Measurements from ENCODE around the gene SIGLEC12. TPM values are rescaled to one million over a fixed set of nuclear protein-coding genes. Genes with fewer than 3 reads are reported as not detected.
"Not testable (repeated sequence)": the region's sequence is repeated elsewhere in the genome, so short reads cannot be mapped to it uniquely, and the experiment has no call there.

Gene SIGLEC12
- total RNA-seq, 1 donor from 2014 or later, result not detected

DNA sequence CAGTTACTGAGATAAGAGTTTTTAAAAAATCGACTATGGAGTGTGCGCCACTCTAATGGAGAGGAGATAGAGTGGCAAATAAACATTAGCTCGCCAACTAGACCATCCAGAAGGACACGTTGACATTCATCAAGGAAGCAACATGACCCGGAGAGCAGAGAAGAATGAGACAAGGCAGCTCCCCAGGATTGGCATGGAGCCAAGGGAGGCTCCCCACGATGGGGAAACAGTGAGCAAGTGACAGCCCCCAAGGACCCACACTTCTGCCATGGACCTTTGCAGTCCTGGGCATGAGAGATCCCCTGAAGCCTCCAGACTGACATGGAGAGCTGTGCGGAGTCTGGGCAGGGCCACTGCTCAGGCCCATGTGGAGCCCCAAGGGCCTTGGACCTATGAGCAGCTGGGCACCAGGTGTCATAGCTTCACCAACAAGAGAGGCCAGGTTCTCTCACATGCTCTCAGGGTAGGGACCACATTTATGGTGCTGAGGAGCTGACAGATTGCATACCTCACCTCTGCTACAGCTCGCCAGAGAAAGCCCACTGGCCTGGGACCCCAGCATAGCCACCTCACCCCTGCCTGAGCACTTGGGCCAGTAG, 23.2 kb upstream of the SIGLEC12 start:
- DNase-seq (ENCODE audit: low read depth), result no peak

- no peak for DNase-seq (ENCODE audit: low read depth)
These were observed 20.2 kb upstream of the SIGLEC12 start for GRCh38 chr19:51521781-51522180.

DNA sequence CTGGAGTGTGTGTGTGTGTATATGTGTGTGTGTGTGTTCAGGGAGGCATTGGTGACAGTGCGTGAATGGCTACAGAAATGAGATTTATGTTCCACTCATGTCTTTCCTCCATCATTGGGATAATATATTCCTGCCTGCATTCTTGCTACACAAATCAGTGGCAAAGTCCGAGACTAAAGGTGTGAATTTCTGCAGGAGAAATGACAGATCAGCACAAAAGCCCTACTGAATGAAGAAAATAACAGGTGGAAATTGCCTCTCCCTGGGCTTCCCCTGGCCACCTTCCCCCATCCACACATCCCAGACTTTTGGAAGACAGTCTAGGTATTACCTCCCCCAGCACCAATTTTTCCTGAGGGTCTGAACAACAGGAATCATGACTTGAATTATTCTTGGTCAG, 19.8 kb upstream of the SIGLEC12 start:
- no peak for DNase-seq (ENCODE audit: low read depth)

DNA sequence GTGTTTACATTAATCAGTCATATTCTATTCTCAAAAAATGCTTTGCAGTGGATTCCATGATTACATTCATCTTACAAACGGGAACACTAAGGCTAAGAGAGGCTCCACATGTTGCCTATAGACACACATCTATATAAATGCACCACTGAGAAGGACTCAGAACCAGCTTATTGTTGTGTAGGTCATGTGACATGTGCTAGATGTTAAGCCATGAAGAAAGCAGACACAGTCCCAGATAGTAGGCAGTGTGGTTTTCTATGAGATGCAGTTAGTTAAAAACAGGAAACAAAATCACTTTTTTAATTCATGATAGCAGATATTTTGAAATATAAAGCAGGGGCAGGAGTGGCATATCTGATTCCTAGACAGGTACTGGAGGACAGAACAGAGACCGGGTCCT, 19.1 kb upstream of the SIGLEC12 start:
- DNase-seq (ENCODE audit: low read depth), result no peak

- DNase-seq (ENCODE audit: low read depth), result peak; percentile 67
These were observed 13.4 kb upstream of the SIGLEC12 start for GRCh38 chr19:51514866-51515481.

DNA sequence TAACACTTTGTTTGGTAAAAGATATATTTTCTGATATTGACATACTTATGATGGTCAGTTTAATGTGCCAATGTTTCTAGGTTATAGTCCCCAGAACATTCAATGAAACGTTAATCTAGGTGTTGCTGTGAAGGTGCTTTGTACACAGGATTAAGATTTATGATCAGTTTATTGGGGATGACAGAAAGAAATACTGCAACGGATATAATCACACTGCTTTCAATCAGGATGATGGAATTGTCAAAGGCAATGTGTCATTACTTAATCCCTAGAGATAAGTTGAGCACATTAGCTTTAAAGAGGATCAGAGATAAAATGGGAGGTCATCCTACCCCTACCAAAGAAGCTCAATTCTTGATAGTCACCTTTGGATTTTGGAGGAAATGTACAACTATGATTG, 12.4 kb upstream of the SIGLEC12 start:
- no peak for DNase-seq (ENCODE audit: low read depth)

- DNase-seq (ENCODE audit: low read depth), result peak; percentile 9
These were observed 9.8 kb upstream of the SIGLEC12 start for GRCh38 chr19:51511353-51511752.

DNA sequence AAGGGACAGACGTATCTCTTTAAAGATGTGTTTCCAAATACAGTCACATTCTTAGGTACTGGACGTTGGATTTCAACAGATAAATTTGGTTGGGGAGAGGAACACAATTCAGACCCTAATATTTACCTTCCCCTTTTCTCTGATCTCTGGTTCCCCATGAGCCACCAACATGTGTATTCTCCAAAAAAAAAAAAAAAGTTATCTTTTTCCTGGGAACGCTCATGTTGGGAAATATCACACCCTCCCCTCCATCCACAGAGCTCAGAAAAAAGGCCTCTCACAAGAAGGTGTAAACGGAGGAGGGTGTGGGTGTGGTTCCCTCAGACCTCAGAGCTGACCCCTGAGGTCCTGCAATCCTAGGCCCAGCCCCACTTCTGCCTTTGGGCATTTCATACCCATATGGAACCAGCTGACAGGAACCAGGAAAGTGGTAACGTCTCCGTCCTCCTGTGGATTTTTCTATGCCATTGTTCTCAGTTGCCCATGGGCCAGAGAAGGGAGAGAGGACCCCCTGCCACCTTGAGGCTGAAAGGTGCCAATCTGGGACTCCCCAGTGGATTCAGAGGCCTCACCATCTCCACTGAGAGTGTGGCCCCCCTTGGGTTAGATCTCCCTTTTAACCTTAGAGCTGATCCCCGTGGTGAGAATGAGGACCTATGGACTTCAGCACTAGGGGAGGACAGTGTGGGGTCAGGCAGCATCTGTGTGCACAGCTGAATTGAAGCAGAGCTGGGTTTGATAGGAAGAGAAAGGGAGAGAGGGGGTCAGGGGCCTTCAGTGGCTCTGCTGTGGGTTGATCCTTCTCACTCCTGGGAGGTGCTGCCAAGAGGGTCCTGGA, 8.4 kb upstream of the SIGLEC12 start:
- no peak for DNase-seq (ENCODE audit: low read depth)

GRCh38 chr19:51508059-51508733, 6.6 kb upstream of the SIGLEC12 start:
- no peak for DNase-seq (ENCODE audit: low read depth)

- no peak for DNase-seq (ENCODE audit: low read depth)
These were observed 6.0 kb upstream of the SIGLEC12 start for GRCh38 chr19:51507640-51508058.

GRCh38 chr19:51507192-51507591, 5.6 kb upstream of the SIGLEC12 start:
- no peak for DNase-seq (ENCODE audit: low read depth)

DNA sequence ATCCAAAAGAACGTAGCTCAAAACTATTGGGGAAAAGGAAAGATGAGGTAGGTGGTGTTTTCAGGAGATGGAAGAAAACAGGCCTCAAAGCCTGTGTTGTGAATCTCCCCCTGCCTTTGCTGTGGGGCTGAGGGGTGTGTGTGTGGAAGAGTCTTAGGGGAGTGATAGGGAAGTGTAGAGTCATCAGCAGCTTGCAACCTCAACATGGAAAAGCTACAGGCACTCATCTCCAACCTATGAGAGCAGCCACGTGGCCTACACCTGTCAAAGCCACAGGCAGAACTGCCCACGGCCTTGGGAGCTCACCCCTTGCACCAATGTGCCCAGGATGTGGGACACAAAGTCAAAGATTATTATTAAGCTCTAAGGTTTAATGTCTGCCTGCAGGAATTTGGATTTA, 4.3 kb upstream of the SIGLEC12 start:
- DNase-seq (ENCODE audit: low read depth), result no peak

GRCh38 chr19:51503896-51504295, 2.3 kb upstream of the SIGLEC12 start:
- DNase-seq (ENCODE audit: low read depth), result no peak

- no peak for DNase-seq (ENCODE audit: low read depth)
These were observed 1.8 kb upstream of the SIGLEC12 start for GRCh38 chr19:51503286-51503817.

DNA sequence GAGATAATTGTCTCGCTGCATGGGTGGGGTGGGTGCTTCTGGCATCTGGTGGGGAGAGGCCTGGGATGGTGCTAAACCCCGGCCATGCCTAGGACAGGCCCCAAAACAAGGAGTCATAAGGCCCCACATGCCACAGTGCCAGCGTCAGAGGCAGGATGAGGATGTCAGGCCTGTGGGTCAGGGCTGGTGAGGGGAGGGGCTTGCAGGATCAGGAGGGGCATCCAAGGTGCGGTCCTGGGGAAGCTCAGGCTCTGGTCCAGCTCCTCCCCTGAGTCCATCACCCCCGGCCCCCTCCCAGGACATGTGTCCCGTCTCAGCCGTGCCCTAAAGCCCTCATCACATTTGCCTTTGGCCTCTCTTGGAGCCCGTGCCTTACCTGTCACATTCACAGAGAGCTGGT, 669 bp downstream of the SIGLEC12 start:
- DNase-seq (ENCODE audit: low read depth), result not testable (repeated sequence)

- DNase-seq (ENCODE audit: low read depth), result no peak
These were observed 3.9 kb downstream of the SIGLEC12 start for GRCh38 chr19:51497666-51498065.

GRCh38 chr19:51493776-51494175, 7.8 kb downstream of the SIGLEC12 start:
- DNase-seq (ENCODE audit: low read depth), result no peak

DNA sequence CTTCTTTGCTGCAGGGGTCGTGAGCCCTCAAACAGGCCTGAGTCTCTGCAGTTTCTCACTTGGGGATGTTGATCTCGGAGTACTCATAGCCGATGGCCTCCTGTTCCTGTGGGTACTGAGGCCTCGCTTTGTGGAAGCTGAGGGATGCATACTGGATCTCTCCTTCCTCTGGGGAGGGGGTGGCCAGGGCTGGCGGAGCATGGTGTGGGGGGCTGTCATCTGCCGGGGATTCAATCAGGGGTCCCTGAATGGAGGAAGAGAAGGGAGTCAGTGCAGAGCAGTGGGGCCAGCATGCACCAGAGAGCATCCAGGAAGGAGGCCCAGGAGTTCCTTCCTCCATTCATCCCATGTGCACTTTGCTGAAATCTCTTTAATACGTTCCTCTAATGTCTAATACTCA, 10.0 kb downstream of the SIGLEC12 start:
- no peak for DNase-seq (ENCODE audit: low read depth)

DNA sequence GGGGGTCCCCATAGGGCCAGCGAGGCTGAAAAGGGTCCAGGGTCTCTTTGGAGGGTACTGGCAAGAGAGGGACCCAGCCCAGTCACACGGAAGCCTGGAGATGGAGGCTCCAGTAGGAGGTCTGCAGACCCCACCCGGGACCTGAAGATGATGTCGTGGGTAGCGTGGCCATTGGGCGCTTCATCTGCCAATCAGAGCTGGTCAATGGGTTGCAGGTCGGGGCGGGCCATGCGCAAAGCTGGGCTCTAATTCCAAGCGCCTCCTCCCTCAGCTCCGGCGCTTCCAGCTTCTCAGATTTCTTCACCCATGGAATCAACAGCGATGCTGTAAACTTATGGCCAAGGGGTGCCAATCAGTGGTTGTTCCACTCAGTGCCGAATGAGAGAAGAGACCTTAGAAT, 10.9 kb downstream of the SIGLEC12 start:
- no peak for DNase-seq (ENCODE audit: low read depth)

- DNase-seq (ENCODE audit: low read depth), result no peak
These were observed 12.5 kb downstream of the SIGLEC12 start for GRCh38 chr19:51489113-51489512.

DNA sequence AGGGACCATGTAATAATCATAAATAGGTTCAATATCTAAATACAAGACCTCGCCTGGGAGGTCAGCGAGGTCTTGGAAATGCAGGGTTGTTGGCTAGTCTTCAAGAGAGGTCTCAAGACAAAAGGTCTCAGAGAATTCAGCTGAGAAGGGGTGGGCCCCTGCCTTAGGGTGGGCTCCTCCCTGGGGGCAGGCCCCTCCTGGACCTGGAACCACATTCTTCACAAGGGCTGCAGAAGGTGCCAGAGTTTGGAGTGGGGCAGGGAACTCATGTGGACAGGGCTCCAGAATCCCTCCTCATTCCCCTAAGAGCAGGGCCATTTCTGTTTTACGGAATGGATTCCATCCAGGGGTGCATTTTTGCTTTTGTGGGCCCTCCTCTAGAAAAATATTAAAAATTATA, 13.1 kb downstream of the SIGLEC12 start:
- DNase-seq (ENCODE audit: low read depth), result no peak

All from myocyte (in vitro differentiated cells).